Panc1 (cell line): ENCODE results near the gene P2RX2. TPM values are rescaled to one million over a fixed set of nuclear protein-coding genes. Genes with fewer than 3 reads are reported as not detected.

Experiments used
- ATAC-seq: fragments of 200-7000 bp; cut with Tn5 transposase; 2 replicates; pipeline ENCODE4 v1.9.1; 2020; ENCODE audit warnings: mild to moderate bottlenecking, moderate library complexity
- Bru-seq: library from RNA; stranded (reverse); fragments of 400-500 nt; gene quantifications from one replicate; lab custom pipeline; 2021; lab: Mats Ljungman, UMichigan
- BruChase-seq, 2 experiments: library from RNA; stranded (reverse); fragments of 400-500 nt; gene quantifications; one replicate each; lab custom pipeline; 2021; lab: Mats Ljungman, UMichigan
- BruUV-seq: library from RNA; stranded (reverse); fragments of 400-500 nt; replicated peaks from 2 replicates; lab custom pipeline; 2021; lab: Mats Ljungman, UMichigan
- CTCF ChIA-PET: fragments of 300-600 bp; sonication (Branson Sonifier 250); formaldehyde crosslinking; loops from one replicate; lab custom pipeline; 2022; ENCODE audit warnings: antibody characterized with exemption; lab: Charles Lee
- POLR2A ChIA-PET: fragments of 300-600 bp; sonication (Branson Sonifier 250); formaldehyde crosslinking; loops from one replicate; lab custom pipeline; 2022; ENCODE audit warnings: antibody characterized with exemption; lab: Charles Lee
- DNase-seq: peaks from one replicate; pipeline ENCODE4 v3.0.0-alpha.2; 2010; ENCODE audit warnings: low read depth, low spot score
- H3K27ac ChIP-seq: 2 replicates; pipeline ENCODE4 v1.5.1; 2011; ENCODE audit warnings: mild to moderate bottlenecking, low read length, inconsistent platforms
- H3K27me3 ChIP-seq: fragments of 200-500 bp; sonication (Bioruptor generic); 2 replicates; pipeline ENCODE4 v1.6.0; 2014; ENCODE audit warnings: low read length, inconsistent platforms; ENCODE audit not compliant: control insufficient read depth, insufficient read depth
- H3K36me3 ChIP-seq: fragments of 200-500 bp; sonication (Bioruptor generic); 2 replicates; pipeline ENCODE4 v1.5.1; 2014; ENCODE audit warnings: inconsistent platforms, mild to moderate bottlenecking, low read length, moderate library complexity; ENCODE audit not compliant: control insufficient read depth, insufficient read depth
- H3K4me1 ChIP-seq: 2 replicates; pipeline ENCODE4 v1.5.1; 2011; ENCODE audit warnings: inconsistent platforms, mild to moderate bottlenecking, low read length, moderate library complexity; ENCODE audit not compliant: control insufficient read depth, insufficient read depth
- H3K4me3 ChIP-seq, 2 experiments: 2 replicates each; pipeline ENCODE4 v1.5.1; 2011 to 2012; ENCODE audit warnings: low read depth in 2 of 2, low read length in 2 of 2, mild to moderate bottlenecking in 2 of 2, inconsistent platforms in 1 of 2, moderate library complexity in 1 of 2
- H3K9me3 ChIP-seq: fragments of 200-500 bp; sonication (Bioruptor generic); 2 replicates; pipeline ENCODE4 v1.5.1; 2014; ENCODE audit warnings: low read depth, mild to moderate bottlenecking, inconsistent platforms, low read length, moderate library complexity; ENCODE audit not compliant: control insufficient read depth, insufficient read depth
- POLR2AphosphoS5 ChIP-seq: IDR thresholded peaks from 2 replicates; pipeline ENCODE4 v1.6.1; 2012; ENCODE audit warnings: mild to moderate bottlenecking, low read depth, low read length, moderate library complexity
- SIN3A ChIP-seq: IDR thresholded peaks from 2 replicates; pipeline ENCODE4 v1.6.1; 2012; ENCODE audit warnings: low read depth, mild to moderate bottlenecking, low read length, moderate library complexity, borderline replicate concordance; ENCODE audit not compliant: insufficient read depth
- TCF7L2 ChIP-seq: IDR thresholded peaks from 2 replicates; pipeline ENCODE4 v1.6.1; 2011; ENCODE audit warnings: mild to moderate bottlenecking, low read depth, low read length, inconsistent platforms
- in situ Hi-C: cut with HindIII; loops from 2 replicates; pipeline ENCODE4 v1.10.0; 2016; ENCODE audit warnings: low sequenced_read_pairs, low pct_unique_long_range_greater_than_20kb
- intact Hi-C: fragments of 100-400 bp; cut with micrococcal nuclease; formaldehyde crosslinking; loops from one replicate; pipeline ENCODE4 v1.10.0; 2022; ENCODE audit not compliant: unreplicated experiment
- long read RNA-seq: library from polyadenylated mRNA; unstranded; transcript quantifications from one replicate; pipeline ENCODE4 v2.0.0, GENCODE V29; 2021; ENCODE audit not compliant: unreplicated experiment
- polyA plus RNA-seq: library from polyadenylated mRNA; unstranded; fragments of >200 nt; gene quantifications from one replicate; pipeline ENCODE4 v1.2.1, GENCODE V29; 2012; ENCODE audit warnings: missing spikeins; ENCODE audit not compliant: insufficient read length
- total RNA-seq: library from RNA; stranded (reverse); gene quantifications from one replicate; pipeline ENCODE4 v1.2.1, GENCODE V29; 2021; ENCODE audit not compliant: unreplicated experiment
- TF ChIP-seq, protein P1 (sequence below): fragments of 450-650 bp; IDR thresholded peaks from 2 replicates; pipeline ENCODE4 v1.5.1; 2017; ENCODE audit warnings: mild to moderate bottlenecking
- TF ChIP-seq, protein P2 (sequence below), 2 experiments: IDR thresholded peaks; 2 replicates each; pipeline ENCODE4 v1.6.1; 2011 to 2012; ENCODE audit warnings: low read depth in 2 of 2, control low read depth in 1 of 2, low read length in 1 of 2, mild to moderate bottlenecking in 1 of 2, moderate library complexity in 1 of 2; ENCODE audit not compliant: insufficient read depth in 1 of 2

P2RX2 gene
- total RNA-seq (1.2 TPM), Bru-seq, nascent RNA (percentile 19 among the genes with signal in this experiment), BruChase-seq, experiment 1, labeled RNA remaining after a 2-hour chase (percentile 14 among the genes with signal in this experiment), BruChase-seq, experiment 2, labeled RNA remaining after a 6-hour chase (percentile 29 among the genes with signal in this experiment)
- 0.75 TPM for polyA plus RNA-seq
- long read RNA-seq, partial matches to known transcripts: 0 of 1 reads
- long read RNA-seq, other reads (novel, unspliced or antisense): 1 of 1 reads

DNA sequence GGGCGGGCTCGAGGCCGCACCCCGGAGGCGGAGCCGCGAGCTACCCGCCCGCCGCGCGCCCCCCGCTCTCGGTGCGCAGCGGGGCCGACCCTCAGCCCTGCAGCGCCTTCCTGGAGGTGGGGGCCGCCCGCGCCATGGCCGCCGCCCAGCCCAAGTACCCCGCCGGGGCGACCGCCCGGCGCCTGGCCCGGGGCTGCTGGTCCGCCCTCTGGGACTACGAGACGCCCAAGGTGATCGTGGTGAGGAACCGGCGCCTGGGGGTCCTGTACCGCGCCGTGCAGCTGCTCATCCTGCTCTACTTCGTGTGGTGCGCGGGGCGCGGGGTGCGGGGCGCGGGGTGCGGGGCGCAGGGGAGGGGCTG, at the start of gene P2RX2:
Gene P2RX2, plus strand, starts transcription at position 94 of the 361 bp plus-strand sequence. Its CDS starts 41 bp downstream, at position 135.
- POLR2A ChIA-PET: interaction anchor here (0.5 kb wide), 1 partner anchor 28 kb away, joined by 3 read pairs; no protein-coding TSS in a partner anchor
- H3K9me3 ChIP-seq: no peaks in the 10 kb centered on the region
- DNase-seq: no peak
- H3K4me1 ChIP-seq: peaks cover 10% of the 10 kb centered on the region
- no peak for ATAC-seq
- BruUV-seq: no TSS peak
- H3K27me3 ChIP-seq: peaks cover 6% of the 10 kb centered on the region; the same call in 1 of the 2 replicates
- no peaks in the 10 kb centered on the region for H3K36me3 ChIP-seq
- peak within 1 kb of the TSS; percentile 33 to 50 for H3K4me3 ChIP-seq
- no peak within 1 kb of the TSS for H3K27ac ChIP-seq
- TF ChIP-seq, protein P1, sequence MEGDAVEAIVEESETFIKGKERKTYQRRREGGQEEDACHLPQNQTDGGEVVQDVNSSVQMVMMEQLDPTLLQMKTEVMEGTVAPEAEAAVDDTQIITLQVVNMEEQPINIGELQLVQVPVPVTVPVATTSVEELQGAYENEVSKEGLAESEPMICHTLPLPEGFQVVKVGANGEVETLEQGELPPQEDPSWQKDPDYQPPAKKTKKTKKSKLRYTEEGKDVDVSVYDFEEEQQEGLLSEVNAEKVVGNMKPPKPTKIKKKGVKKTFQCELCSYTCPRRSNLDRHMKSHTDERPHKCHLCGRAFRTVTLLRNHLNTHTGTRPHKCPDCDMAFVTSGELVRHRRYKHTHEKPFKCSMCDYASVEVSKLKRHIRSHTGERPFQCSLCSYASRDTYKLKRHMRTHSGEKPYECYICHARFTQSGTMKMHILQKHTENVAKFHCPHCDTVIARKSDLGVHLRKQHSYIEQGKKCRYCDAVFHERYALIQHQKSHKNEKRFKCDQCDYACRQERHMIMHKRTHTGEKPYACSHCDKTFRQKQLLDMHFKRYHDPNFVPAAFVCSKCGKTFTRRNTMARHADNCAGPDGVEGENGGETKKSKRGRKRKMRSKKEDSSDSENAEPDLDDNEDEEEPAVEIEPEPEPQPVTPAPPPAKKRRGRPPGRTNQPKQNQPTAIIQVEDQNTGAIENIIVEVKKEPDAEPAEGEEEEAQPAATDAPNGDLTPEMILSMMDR: no peak
- TF ChIP-seq POLR2AphosphoS5 (no peak), TCF7L2 (no peak), SIN3A (no peak)
- TF ChIP-seq, protein P2, sequence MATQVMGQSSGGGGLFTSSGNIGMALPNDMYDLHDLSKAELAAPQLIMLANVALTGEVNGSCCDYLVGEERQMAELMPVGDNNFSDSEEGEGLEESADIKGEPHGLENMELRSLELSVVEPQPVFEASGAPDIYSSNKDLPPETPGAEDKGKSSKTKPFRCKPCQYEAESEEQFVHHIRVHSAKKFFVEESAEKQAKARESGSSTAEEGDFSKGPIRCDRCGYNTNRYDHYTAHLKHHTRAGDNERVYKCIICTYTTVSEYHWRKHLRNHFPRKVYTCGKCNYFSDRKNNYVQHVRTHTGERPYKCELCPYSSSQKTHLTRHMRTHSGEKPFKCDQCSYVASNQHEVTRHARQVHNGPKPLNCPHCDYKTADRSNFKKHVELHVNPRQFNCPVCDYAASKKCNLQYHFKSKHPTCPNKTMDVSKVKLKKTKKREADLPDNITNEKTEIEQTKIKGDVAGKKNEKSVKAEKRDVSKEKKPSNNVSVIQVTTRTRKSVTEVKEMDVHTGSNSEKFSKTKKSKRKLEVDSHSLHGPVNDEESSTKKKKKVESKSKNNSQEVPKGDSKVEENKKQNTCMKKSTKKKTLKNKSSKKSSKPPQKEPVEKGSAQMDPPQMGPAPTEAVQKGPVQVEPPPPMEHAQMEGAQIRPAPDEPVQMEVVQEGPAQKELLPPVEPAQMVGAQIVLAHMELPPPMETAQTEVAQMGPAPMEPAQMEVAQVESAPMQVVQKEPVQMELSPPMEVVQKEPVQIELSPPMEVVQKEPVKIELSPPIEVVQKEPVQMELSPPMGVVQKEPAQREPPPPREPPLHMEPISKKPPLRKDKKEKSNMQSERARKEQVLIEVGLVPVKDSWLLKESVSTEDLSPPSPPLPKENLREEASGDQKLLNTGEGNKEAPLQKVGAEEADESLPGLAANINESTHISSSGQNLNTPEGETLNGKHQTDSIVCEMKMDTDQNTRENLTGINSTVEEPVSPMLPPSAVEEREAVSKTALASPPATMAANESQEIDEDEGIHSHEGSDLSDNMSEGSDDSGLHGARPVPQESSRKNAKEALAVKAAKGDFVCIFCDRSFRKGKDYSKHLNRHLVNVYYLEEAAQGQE (IDR thresholded peaks at IDR 0.05; ENCODE audit: insufficient read depth in 1 of 2, low read depth in 2 of 2, low read length in 1 of 2): no peak
- CTCF ChIA-PET: no interaction called here
- in situ Hi-C loops (no loop called here), intact Hi-C loops (no loop called here)

DNA sequence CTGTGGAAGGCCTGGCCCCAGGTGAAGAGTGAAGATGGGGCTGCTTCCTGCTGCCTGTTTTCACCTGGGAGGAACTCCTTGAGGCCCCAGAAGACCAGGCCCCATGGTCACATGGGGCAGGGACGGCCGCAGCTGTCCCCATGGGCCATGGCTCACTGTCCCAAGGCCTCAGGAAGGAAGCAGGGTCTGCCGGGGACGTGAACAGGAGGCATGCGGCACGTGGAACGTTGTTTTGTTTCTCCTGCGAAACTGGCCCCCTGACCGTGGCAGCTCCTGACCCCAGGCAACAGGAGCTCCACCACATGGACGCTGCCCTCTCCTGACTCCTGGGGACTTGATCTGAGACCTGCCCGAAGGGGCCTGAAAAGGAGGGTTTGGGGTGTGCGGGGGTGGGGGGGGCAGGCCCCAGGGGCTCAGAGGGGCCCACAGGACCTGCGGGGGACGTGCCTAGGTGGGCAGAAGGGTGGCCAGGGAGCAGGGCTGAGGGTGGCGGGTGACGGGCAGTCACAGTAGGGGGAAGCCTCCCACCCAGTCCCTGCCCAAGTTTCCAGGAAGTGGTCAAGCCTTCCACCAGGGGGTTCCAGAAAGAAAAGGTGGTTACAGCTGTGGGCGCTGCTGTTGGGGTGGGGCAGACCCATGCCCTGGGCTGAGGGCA, 49.6 kb upstream of the P2RX2 start:
- Histone ChIP-seq H3K4me1 (no peaks in the 10 kb centered on the region), H3K27ac (no peak overlapping the region), H3K4me3 (no peak overlapping the region), H3K27me3 (no peaks in the 10 kb centered on the region), H3K36me3 (no peaks in the 10 kb centered on the region), H3K9me3 (no peaks in the 10 kb centered on the region)
- in situ Hi-C loops (no loop called here), intact Hi-C loops (no loop called here)
- DNase-seq (no peak), ATAC-seq (no peak)
- CTCF ChIA-PET: no interaction called here
- POLR2A ChIA-PET: no interaction called here
- TF ChIP-seq TCF7L2: no peak
- BruUV-seq: no TSS peak
